Lower lobe of right lung (tissue), 2 donors: Measurements from ENCODE around the gene BEAN1. TPM values are rescaled to one million over a fixed set of nuclear protein-coding genes. Genes with fewer than 3 reads are reported as not detected.
"Not testable (repeated sequence)": the region's sequence is repeated elsewhere in the genome, so short reads cannot be mapped to it uniquely, and the experiment has no call there.

Source experiments
- ATAC-seq, 2 donors: fragments of 200-7000 bp; cut with Tn5 transposase; one replicate each; pipeline ENCODE4 v1.9.1; 2020 to 2022; ENCODE audit warnings: mild to moderate bottlenecking in 2 of 2, moderate library complexity in 2 of 2
- DNase-seq: peaks from one replicate; pipeline ENCODE4 v3.0.0-alpha.2; 2020
- H3K27ac ChIP-seq: fragments of 200-600 bp; one replicate; pipeline ENCODE4 v1.8.0; 2022
- H3K27me3 ChIP-seq: fragments of 200-600 bp; one replicate; pipeline ENCODE4 v1.8.0; 2022; ENCODE audit warnings: low read depth
- H3K36me3 ChIP-seq: fragments of 200-600 bp; one replicate; pipeline ENCODE4 v1.8.0; 2022; ENCODE audit warnings: mild to moderate bottlenecking
- H3K4me1 ChIP-seq: fragments of 200-600 bp; one replicate; pipeline ENCODE4 v1.8.0; 2022
- H3K4me3 ChIP-seq: fragments of 200-600 bp; one replicate; pipeline ENCODE4 v1.8.0; 2022; ENCODE audit warnings: mild to moderate bottlenecking
- H3K9me3 ChIP-seq: fragments of 200-600 bp; one replicate; pipeline ENCODE4 v1.8.0; 2022
- CTCF ChIP-seq: fragments of 200-600 bp; IDR thresholded peaks from one replicate; pipeline ENCODE4 v1.8.0; 2022; ENCODE audit warnings: antibody characterized with exemption, mild to moderate bottlenecking
- intact Hi-C: fragments of 100-400 bp; cut with DNase I; formaldehyde crosslinking; loops from one replicate; pipeline ENCODE4 v1.11.0; 2022
- total RNA-seq: library from RNA; stranded (reverse); fragmentation: NEBNext Ultra II Directional; extraction: Animal tissue kit (Norgen Biotek cat#: 25700); gene quantifications from one replicate; pipeline ENCODE4 v1.2.1, GENCODE V29; 2021
- donor health status: DM: no; HTN: yes; CAD: no; lungs with severe emphysema.

The BEAN1 gene
- total RNA-seq, 1 donor from 2014 or later, result 0.15 TPM

DNA sequence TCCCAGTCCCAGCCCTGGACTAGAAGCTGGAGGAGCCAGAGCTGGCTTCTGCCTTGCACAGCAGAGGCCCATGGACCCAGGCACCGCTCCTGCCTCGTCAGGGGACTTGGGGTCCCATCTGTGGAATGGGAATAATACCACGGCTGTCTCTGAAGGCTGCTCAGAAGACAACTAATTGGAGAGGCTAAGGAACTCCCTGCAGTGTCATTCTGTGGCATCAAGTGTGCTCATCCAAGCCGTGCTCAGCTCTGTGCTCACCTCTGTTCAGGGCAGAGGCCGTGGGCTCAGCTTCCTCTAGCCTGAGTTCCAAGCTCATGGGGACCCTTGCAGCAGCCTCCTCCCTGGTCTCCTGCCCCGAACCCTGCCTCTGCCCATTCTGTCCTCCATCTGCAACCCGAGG is 31.8 kb downstream of the BEAN1 start:
- Histone ChIP-seq H3K9me3 (no peaks in the 10 kb centered on the region), H3K36me3 (no peaks in the 10 kb centered on the region), H3K4me1 (no peaks in the 10 kb centered on the region), H3K4me3 (no peak overlapping the region), H3K27me3 (peaks cover 25% of the 10 kb centered on the region), H3K27ac (no peak overlapping the region)
- DNase-seq, result no peak
- no peak for ATAC-seq
- intact Hi-C loops, result no loop called here
- TF ChIP-seq CTCF, result no peak

- no peak for TF ChIP-seq CTCF
- no peaks in the 10 kb centered on the region for H3K4me1 ChIP-seq
- intact Hi-C loops, result no loop called here
- ATAC-seq, result no peak
- H3K27me3 ChIP-seq, result peaks cover 25% of the 10 kb centered on the region
- no peaks in the 10 kb centered on the region for H3K36me3 ChIP-seq
- no peak overlapping the region for H3K4me3 ChIP-seq
- no peaks in the 10 kb centered on the region for H3K9me3 ChIP-seq
- no peak for DNase-seq
- no peak overlapping the region for H3K27ac ChIP-seq
Observed at GRCh38 chr16:66459878-66460277, 32.8 kb downstream of the BEAN1 start.

DNA sequence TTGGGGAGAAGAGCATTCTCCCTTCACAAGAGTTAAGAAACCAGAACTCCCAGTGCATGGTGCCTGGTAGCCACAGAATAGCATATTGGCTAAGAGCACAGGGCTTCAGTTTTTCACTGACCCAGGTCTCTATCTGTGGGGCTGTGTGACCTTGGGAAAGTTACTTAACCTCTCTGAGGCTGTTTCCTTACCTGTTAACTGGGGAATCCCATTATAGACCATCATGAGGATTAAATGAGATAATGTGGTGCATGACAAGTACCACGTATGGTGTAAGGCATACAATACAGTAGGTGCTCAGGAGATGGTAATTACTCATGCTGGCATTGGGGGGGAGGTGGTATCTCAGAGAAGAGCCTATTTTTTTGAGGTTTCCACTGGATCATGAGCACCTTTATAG is 33.6 kb downstream of the BEAN1 start:
- DNase-seq (no peak), ATAC-seq (no peak)
- intact Hi-C loops, result no loop called here
- no peak overlapping the region for H3K4me3 ChIP-seq
- TF ChIP-seq CTCF, result no peak
- H3K27ac ChIP-seq, result no peak overlapping the region
- H3K4me1 ChIP-seq, result no peaks in the 10 kb centered on the region
- H3K36me3 ChIP-seq, result no peaks in the 10 kb centered on the region
- H3K27me3 ChIP-seq, result peaks cover 25% of the 10 kb centered on the region
- no peaks in the 10 kb centered on the region for H3K9me3 ChIP-seq

- no peak overlapping the region for H3K27ac ChIP-seq
- H3K36me3 ChIP-seq, result no peaks in the 10 kb centered on the region
- TF ChIP-seq CTCF, result no peak
- DNase-seq (no peak), ATAC-seq (no peak)
- intact Hi-C loops, result no loop called here
- peaks cover 25% of the 10 kb centered on the region for H3K27me3 ChIP-seq
- no peak overlapping the region for H3K4me3 ChIP-seq
- H3K4me1 ChIP-seq, result no peaks in the 10 kb centered on the region
- H3K9me3 ChIP-seq, result no peaks in the 10 kb centered on the region
Observed at GRCh38 chr16:66462912-66463311, 35.8 kb downstream of the BEAN1 start.

GRCh38 chr16:66465946-66466345 is 38.9 kb downstream of the BEAN1 start:
- ATAC-seq, DNase-seq, H3K4me3 ChIP-seq, H3K27me3 ChIP-seq, intact Hi-C loops, H3K36me3 ChIP-seq, H3K27ac ChIP-seq, H3K9me3 ChIP-seq, H3K4me1 ChIP-seq: not testable (repeated sequence)

DNA sequence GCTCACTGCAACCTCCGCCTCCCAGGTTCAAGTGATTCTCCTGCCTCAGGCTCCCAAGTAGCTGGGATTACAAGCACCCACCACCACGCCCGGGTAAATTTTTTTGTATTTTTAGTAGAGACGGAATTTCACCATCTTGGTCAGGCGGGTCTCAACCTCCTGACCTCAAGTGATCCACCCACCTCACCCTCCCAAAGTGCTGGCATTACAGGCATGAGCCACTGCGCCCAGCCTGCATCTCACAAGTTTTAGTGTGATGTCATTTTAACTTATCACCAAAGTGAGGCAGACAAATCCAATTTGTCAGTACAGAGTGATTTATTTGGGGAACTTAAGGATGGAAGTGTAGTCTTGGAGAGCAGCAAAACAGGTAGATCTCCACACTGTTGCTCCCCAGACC is 39.5 kb downstream of the BEAN1 start:
- ATAC-seq, H3K4me3 ChIP-seq, H3K27me3 ChIP-seq, H3K9me3 ChIP-seq, H3K27ac ChIP-seq, H3K36me3 ChIP-seq, DNase-seq, intact Hi-C loops, H3K4me1 ChIP-seq: not testable (repeated sequence)

DNA sequence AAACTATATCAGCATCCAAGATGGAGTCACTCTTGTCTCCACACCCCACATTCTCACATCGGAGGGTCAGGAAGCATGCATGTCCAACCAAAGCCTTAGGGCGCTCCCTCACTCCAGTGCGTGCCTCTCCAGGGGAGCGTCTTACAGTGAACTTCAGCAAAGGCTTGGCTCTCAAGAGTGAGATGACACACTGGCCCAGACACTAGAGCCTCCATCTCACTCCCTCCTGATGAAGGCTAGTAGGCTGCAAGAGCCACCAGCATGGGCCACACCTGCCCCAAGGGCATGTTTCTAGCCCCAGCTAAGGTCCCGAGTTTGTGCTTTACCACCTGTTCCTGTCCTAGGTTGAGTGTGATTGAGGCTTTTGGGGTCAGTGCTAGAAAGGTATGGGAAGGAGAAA is 40.5 kb downstream of the BEAN1 start:
- Histone ChIP-seq H3K4me1 (no peaks in the 10 kb centered on the region), H3K36me3 (no peaks in the 10 kb centered on the region), H3K4me3 (no peak overlapping the region), H3K27me3 (no peaks in the 10 kb centered on the region), H3K27ac (no peak overlapping the region), H3K9me3 (no peaks in the 10 kb centered on the region)
- intact Hi-C loops, result no loop called here
- TF ChIP-seq CTCF, result no peak
- DNase-seq (no peak), ATAC-seq (no peak)
